ENCODE results near the gene STX1B.
"Not testable (repeated sequence)": the region's sequence is repeated elsewhere in the genome, so short reads cannot be mapped to it uniquely, and the experiment has no call there.

The STX1B gene

DNA sequence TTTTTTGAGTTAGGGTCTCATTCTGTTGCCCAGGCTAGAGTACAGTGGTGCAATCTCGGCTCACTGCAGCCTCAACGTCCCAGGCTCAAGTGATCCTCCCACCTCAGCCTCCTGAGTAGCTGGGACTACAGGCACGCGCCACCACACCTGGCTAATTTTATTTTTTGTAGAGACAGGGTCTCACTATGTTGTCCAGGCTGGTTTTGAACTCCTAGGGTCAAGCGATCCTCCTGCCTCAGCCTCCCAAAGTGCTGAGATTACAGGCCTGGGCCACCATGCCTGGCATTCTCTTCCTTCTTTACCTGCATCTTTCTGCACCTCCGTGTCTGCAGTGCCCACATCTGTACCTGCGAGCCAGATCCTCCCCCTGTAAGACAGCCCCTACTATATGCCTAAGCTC is 1.4 kb upstream of the STX1B start:
- DNase-seq, result not testable (repeated sequence)

DNA sequence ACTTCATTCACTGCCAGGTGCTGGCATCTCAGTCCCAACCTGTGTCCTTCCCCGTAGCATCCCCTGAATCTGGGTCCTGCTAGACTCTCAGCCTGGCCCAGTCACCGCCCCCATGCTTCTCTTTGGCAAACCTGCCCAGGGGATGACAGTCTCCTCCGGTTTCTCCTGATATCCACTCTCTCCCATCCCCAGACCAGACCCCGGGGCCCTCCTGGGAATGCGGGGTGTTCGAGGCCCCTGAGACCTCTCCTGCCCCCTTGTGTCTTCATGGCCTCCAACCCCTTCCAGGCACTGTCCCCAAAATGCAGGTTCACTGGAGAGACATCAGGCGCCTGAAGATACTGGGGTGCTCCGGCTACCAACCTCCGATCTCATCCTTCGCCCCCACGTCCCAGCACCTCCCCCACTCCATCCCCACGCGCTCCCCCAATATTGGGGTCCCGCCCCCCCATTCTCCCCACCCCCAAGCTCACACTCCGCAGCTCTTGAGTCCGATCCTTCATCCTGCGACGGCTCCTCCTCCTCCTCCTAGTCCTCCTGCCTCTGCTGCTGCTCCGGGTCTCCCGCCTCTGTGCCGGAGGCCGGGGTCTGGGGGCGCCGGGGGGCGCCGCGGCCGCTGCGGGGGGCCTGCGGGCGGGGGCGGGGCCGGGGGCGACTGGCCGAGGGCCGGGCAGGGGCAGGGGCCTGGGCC is 399 bp downstream of the STX1B start:
- DNase-seq, result no peak

DNA sequence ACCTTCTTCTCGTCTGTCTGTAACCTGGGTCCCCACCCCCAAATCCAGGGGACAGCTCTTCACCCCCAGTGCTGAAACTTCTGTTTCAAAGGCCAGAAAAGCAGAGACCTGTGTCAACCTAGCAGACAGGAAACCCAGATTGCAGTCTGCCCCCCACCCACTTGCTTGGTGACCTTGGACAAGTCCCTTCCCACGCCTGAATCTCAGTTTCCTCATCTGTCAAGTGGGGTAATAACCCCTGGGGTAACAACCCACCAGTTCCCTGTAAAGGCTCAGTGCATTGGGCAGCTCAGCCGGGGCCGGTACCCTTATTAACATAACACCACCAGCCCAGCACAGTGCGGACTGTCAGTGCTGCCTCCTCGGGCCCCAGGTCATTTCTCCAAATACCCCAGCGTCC is 1.3 kb downstream of the STX1B start:
- no peak for DNase-seq

DNA sequence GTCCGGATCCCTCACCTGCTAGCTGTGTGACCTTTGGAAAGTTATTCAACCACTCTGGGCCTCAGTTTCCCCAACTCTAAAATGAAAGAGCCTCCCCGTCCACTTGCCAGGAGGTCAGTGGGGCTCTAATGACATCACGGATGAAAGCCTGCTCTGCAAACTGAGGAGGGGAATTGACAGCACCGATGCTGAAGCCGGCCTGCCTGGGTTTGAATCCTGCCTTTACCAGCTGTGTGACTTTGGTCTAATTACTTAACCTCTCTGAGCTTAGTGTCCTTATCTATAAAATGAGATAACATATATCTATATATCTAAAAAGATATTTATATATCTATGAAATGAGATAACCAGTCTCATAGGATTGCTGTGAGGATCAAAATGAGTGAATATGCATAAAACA is 1.9 kb downstream of the STX1B start:
- no peak for DNase-seq

DNA sequence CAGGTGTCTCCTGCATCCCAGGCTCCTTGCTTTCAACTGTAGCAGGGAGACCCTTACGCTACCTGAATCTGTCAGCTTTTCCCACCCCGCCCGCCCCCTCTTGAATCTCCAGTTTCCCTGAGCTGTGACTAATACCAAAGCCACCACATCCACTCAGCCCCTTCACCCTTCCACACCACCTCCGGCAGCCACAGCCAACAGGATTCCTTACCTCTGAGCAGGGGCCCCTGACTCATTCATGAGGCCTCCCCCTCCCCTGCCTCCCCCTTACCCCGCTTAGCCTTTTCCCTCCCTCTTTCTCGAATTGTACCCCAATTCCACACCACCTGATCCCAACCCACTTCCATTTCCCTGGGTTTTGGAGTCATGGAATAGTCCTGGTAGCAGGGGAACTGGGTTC is 2.3 kb downstream of the STX1B start:
- no peak for DNase-seq

DNA sequence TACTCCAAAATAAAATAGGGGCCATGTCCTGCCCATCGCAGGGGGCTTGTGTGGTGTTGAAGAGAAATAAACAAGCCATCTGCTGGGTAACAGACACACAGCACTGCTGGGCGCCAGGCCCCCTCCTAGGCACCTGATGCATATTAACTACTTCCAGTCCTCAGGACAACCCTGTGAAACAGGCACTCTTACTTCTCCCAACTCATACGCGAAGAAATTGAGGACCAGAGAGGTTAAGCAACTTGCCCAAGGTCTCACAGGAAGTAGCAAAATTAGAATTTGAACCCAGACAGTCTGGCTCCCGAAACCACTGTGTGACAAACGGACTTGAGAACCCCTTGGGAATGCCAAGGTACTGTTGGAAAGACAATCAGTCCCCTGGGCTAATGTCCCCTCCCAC is 2.8 kb downstream of the STX1B start:
- no peak for DNase-seq

DNA sequence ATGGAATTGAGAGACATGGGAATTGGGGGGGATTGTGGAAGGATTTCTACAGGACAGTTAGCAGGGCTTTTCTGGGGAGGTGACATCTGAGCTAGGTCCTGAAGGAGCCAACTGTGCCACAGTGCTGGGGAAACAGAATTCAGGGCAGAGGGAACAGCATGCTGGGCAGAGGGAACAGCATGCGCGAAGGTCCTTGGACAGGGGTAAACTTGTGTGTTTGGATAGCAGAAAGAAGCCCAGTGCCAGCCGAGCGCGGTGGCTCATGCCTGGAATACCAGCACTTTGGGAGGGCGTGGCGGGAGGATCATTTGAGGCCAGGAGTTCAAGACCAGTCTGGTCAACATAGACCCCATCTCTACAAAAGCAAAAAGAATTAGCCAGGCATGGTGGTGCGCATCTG is 3.8 kb downstream of the STX1B start:
- DNase-seq, result no peak

DNA sequence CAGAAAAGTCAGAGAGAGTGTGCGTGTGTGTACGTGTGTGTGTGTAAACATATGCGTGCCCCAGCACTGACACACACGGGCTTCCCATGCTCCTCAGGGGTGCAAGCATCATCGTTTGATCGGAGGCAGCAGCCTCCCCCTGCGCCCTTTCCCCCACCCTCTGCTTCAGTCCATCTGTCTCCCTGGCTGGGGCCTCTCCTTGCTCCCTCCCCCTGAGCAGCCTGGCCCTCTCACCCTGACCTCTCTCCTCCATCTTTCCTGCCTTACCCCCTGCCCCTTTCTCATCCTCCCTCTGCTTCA is 4.4 kb downstream of the STX1B start:
- DNase-seq, result no peak

DNA sequence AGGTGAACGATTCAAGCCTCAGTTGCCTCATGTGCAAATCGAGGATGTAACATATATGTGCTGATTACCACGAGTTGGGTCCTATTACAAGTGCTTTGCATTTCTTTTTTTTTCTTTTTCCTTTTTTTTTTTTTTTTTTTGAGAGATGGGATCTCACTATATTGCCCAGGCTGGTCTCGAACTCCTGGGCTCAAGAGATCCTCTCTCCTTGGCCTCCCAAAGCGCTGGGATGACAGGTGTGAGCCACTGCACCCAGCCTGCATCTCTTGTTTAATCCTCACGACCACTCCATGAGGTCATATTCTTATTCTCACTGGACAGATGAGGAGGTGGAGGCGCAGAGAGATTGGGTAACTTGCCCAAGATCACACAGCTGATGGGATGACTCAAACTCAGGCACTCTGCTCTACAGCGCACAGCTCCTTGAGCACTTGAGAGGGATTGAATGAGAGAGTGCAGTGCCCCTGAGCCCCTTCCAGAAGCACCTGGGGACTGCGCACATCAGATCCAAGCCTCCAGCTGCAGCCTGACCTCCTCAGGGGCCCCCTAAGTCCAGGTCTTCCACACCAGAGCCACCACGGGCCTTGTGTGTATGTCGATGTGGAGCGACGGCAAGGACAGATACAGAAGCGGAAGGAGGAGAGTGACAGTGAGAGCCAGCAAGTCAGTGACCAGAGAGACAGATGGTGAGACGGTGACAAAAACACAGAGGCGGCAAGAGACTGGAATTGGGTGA is 4.9 kb downstream of the STX1B start:
- DNase-seq, result no peak

DNA sequence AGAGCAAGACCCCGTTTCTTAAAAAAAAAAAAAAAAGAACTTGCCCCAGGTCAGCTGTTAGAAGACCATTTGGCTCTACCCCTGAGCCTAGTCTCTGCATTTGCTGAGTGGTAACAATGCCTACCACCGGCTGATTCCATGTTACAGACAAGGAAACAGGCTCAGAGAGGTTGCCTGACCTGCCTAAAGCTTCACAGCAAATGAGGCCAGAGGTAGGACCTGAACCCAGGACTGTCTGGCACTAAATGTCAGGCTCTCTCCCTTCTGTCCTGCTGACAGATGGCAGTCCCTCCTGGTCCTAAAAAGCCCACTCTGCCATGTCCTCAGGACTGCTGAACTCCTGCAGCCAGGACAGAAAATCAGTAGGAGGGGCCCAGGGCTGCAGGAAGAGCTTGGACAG is 5.8 kb downstream of the STX1B start:
- DNase-seq, result no peak

DNA sequence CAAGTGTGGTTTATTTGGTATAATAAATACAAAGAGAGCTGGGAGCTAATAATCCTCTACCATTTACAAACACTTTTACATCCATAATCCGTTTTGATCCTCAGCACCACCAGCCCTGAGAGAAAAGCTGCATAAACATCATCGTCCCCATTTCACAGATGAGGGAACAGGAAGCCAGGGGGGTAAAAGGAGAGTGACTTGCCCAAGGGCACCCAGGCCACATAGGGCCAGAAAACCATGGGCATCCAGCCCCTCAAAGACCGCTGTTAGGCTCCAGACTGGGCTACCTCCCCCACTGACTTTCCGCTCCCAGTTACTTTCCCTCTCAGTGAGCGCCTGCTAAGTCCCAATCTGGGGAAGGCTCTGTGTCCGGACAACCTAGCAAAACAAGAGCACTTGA is 6.7 kb downstream of the STX1B start:
- no peak for DNase-seq

DNA sequence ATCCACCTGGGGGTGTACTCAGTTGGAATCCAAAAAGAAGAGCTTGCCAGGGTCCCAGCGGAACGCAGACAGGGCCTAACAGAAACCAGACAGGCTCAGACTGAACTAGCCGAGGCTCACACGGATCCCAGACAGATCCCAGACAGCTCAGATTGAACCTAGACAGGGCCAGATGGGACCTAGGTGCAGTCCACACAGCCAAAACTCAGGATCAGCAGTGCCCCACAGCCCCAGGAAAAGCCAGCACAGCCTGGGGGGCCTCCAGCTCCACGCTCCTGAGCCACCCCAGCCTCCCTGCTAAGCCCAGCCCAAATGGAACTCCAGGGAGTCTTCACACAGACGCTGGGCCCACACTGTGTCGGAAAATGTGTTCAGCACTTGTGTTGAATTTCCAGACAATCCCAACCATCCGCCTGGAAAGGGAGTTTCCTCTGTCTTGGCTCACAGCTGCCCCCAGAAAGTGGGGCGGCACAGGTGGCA is 7.5 kb downstream of the STX1B start:
- DNase-seq, result no peak

DNA sequence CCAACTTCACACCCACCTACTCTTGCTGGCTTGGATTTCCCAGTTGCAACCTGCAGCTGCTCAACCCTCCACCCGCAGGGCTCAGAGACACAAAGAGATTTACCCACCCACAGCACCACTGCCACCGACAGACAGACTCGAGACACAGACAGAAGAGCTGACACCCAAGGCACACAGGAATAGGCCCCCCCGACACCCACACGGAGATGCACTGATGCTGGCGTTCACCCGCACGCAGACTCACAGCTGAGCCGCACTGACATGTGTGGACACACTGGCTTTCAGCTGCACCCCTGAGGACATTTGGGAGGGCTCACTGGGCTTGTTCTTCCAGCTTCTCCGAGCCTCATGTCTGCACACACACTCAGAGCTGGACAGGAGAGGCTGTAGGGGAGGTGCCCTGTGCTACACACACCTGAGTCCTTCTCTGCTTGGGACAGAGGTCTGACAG is 8.2 kb downstream of the STX1B start:
- no peak for DNase-seq

DNA sequence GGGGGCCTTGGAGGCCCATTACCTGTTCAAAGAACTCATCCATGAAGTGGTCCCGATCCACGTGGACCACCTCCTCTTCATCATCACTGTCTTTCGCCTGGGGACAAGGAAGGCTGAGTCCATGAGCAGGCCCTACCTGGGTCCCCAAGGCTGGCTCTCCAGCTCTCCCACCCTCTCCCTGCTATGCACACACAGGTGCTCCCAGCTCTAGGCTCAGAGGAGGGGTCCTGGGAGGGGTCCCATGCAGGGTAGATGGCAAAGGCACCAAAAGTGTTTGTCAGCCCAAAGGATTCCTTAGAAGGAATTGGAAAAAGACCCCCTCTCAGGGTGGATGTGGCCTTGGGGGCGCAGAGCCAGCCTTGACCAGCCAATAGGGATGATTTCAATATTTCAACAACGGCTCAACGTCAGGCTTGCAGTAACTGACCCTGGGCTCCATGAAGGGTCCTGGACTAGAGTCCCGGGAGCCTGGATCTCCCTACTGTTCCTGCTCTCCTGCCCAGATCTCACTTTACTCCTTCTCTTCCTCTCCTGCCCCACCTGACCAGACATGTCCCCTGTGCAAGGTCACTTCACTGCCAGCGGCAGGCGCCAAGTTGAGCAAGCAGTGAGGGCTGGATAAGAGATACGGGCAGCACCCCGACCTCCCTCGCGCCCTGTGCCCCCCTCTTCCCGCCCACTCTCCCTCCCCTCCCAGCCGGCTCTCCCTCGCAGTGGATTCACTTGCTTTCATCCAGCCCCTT is 8.8 kb downstream of the STX1B start:
- DNase-seq, result no peak

DNA sequence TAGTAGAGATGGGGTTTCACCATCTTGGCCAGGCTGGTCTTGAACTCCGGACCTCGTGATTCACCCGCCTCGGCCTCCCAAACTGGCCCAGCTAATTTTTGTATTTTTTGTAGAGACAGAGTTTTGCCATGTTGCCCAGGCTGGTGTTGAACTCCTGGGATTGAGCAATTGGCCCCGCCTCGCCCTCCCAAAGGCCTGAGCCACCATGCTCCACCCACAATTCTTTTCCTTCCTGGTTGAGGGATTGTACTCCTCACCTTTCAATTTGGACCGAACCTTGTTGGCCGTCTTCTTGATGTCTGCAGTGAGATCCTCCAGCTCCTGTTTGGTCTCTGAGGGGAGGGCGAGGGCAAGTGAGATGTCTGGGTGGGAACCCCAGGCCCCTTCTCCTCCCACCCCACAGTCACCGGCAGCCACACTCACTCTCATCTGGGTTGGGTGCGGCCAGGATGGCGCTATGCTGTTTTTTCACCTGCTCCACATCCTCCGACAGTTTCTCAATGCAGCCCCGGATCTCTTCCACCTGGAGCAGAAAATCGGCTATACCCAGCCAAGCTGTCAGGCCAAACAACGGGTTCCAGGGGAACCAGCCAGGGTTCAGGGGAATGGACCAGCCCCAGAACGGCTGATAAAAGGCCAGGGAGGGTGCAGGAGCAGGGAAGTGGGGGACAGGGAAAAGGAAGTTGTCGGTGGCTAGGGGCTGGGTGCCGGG is 9.6 kb downstream of the STX1B start:
- no peak for DNase-seq

DNA sequence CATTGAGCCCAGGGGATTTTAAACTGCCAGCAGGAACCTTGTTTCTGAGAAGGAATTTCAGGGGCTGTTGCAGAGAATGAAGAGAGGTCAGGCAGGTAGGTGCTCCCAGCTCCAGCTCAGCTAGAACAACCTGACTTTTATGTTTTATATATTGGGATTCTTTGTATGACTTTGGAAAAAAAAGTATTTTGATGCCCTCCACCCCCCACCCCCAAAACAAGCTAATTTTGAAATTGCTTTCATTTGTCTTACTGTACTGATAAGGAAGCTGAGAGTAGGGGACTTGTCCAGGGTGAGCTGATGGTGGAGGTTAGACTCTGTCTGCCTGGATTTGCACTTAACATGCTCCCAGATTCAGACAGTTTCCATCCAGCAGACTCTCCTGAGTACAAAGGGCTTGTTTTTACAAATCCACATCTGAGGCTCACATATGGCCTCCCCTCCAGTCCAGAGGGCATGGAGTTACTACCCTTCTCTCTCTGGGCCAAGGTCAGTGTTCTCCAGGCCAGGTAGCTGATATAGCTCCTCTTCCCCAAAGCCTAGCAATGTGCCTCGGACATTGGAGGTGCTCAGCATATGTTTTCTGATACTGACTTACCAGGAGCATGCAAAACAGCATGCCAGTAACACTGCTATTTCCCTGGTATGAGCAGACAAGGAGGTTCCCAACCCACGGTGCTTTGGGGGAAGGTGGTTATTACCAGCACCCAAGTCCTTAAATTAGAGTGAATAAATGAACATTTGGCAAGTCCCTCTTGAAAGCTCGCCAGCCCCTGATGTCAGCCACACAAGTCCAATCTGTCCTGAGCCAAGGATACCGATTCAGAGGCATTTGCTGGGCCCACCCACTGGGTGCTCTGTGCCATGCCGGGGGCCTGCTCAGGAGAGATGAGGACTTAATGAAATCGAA is 11.3 kb downstream of the STX1B start:
- no peak for DNase-seq

DNA sequence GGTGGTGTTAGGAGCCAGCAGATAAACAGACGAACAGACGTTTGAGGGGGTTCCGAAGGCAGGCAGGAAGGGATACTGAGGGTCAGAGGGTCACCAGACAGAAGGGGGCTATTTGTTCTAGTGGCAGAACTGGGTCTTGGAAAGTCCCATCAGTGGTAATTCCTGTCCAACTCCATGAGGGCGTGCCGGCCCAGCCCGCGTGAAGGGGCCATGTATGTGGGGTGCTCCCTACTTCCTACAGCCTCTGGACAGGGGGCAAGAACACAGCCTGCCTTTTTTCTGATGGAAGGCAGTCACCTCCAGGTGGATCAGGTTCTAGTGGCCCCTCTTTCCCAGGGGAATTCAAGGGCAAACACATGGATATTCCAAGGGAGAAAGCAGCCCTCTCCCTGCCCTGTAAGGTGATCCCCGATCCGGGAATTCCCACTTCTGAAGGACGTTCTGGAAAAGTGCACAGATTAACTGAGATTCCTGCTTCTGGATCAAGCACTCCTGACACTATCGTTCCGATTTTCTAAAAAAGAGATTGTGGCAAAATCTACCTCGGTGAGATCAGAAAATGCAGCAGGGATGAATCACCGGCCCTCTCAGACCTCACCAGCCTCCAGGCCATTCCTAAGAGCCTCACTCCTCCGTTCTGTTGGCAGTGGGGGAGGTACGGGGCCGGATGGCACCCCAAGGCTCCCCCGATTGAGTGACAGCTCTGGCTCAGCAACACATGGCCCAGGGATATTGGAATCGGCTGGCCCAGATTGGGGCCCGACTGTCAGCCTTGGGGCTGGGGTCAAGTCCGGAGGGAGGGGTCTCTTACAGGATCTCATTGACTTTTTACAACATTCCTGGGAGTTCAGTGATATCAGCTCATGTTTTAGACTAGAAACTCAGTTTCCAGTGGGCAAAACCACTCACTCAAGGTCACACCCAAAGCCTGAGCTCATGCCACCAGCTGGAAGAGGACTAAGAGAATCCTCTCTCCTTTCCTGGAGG is 12.4 kb downstream of the STX1B start:
- no peak for DNase-seq

DNA sequence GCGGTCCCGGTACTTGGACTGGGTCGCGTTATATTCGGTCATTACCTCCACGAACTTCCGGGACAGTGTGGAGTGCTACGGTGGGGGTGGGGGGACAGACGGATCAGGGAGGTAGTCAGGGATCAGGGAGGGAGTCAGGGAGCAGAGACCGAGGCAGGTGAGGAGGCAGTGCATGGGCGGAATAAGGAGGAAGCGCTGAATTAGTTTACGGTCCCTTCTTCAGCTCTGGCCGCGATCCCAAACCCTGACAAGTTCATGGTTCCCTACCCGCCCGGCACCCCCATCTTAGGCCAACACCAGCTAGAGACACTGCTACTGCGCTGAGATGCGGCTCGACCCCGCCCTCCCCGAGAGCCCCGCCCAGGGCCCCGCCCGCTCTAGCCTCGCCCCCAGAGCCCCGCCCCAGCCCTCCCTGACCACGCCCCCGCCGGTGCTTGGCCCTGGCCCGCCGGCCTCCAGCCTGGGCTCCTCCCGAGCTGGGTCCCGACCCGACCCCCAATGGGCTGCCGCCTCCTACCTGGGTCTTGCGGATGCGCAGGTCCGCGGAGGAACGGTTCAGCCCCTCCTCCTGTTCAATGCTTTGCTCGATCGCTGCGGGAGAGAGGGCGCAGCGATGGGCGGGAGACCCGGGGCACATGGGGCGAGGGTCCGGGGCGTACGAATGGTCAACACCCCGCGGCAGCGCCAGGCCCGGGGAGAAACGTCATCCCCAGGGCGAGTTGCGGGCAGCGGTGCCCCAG is 13.3 kb downstream of the STX1B start:
- no peak for DNase-seq

DNA sequence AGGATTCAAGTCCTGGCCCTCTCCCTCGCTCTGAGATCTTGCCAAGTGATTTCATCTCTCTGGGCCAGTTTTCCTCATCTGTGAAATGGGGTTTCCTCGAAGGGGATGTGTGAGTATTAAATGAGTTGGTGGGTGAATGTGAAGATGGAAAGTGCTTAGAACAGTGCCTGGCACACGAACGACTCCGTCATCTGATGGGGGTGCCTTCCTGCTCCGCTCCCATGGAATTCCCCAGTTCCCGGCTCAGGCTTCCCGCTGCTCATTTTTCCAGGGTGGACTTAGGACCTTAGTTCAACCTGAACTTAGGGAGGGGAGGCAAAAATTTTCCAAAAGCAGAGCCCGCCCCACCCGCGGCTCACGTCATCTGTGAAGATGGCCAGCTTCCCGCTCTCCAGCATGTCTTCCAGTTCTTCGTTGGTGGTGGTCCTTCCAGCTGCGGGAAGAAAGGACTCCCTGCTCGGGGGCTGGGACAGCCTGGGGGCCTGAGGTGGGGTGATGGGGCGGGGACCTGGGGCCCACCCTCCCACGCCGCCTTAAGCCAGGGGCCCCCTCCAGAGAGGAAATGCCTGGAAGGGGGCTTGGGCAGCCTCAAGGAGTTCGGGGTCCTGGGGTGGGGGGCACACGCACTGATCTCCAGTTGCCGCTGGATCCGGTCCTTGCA is 14.0 kb downstream of the STX1B start:
- no peak for DNase-seq

DNA sequence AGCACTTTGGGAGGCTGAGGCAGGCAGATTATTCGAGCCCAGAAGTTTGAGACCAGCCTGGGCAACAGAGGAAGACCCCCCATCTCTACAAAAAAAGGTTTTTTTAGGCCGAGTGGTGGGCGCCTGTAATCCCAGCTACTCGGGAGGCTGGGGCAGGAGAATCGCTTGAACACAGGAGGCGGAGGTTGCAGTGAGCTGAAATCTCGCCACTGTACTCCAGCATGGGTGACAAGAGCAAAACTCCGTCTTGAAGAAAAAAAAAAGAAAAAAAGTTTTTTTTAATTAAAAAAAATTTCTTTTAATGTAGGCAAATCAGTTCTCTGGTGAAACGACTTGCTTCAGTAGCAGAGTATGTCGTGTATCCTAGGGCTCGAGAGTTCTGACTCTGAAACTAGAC is 14.5 kb downstream of the STX1B start:
- DNase-seq, result no peak

Data from NCI-H526 treated with DMSO at 0.1 percent for 48 hours (cell line).